Measurements from ENCODE around the gene CXCR2.
"Not testable (repeated sequence)": the region's sequence is repeated elsewhere in the genome, so short reads cannot be mapped to it uniquely, and the experiment has no call there.

CXCR2 gene

GRCh38 chr2:218130822-218131221 lies 5.0 kb downstream of the CXCR2 start:
- DNase-seq: no peak

- no peak for DNase-seq
Observed at GRCh38 chr2:218137514-218137913, 11.7 kb downstream of the CXCR2 start.

GRCh38 chr2:218138047-218138446 lies 12.2 kb downstream of the CXCR2 start:
- no peak for DNase-seq

- DNase-seq: no peak
Observed at GRCh38 chr2:218145124-218145523, 19.3 kb downstream of the CXCR2 start.

- DNase-seq: no peak
Observed at GRCh38 chr2:218146056-218146455, 20.2 kb downstream of the CXCR2 start.

- no peak for DNase-seq
Observed at GRCh38 chr2:218149098-218149497, 23.3 kb downstream of the CXCR2 start.

GRCh38 chr2:218149848-218150440 lies 24.1 kb downstream of the CXCR2 start:
- DNase-seq: no peak

- DNase-seq: no peak
Observed at GRCh38 chr2:218152172-218152571, 26.3 kb downstream of the CXCR2 start.

- no peak for DNase-seq
Observed at GRCh38 chr2:218152777-218153176, 26.9 kb downstream of the CXCR2 start.

- DNase-seq: no peak
Observed at GRCh38 chr2:218155953-218156479, 30.2 kb downstream of the CXCR2 start.

- DNase-seq: no peak
Observed at GRCh38 chr2:218161644-218162043, 35.8 kb downstream of the CXCR2 start.

- no peak for DNase-seq
Observed at GRCh38 chr2:218162814-218163213, 37.0 kb downstream of the CXCR2 start.

GRCh38 chr2:218166791-218167190 lies 41.0 kb downstream of the CXCR2 start, which contains the start of gene CXCR1:
Gene CXCR1 (minus strand): TSS chr2:218166962. CDS start chr2:218165211, 1,751 bp downstream.
- DNase-seq: no peak

GRCh38 chr2:218168016-218168415 lies 42.2 kb downstream of the CXCR2 start:
- no peak for DNase-seq

GRCh38 chr2:218168635-218169462 lies 43.0 kb downstream of the CXCR2 start:
- DNase-seq: peak; percentile 47

- no peak for DNase-seq
Observed at GRCh38 chr2:218169757-218170546, 44.1 kb downstream of the CXCR2 start.

GRCh38 chr2:218171744-218172143 lies 45.9 kb downstream of the CXCR2 start:
- not testable (repeated sequence) for DNase-seq

- DNase-seq: no peak
Observed at GRCh38 chr2:218172845-218173244, 47.0 kb downstream of the CXCR2 start.

GRCh38 chr2:218179782-218180181 lies 54.0 kb downstream of the CXCR2 start:
- no peak for DNase-seq

GRCh38 chr2:218180467-218181114 lies 54.8 kb downstream of the CXCR2 start:
- no peak for DNase-seq

GRCh38 chr2:218184331-218184730 lies 58.5 kb downstream of the CXCR2 start:
- no peak for DNase-seq

GRCh38 chr2:218186355-218186766 lies 60.5 kb downstream of the CXCR2 start:
- peak; percentile 3 for DNase-seq

Data from NCI-H1092 (cell line).